Retina (tissue), 1 donor: ENCODE results near the gene SNX24.

Experiments used
- DNase-seq: peaks from one replicate; pipeline ENCODE4 v3.0.0-alpha.2; 2016

SNX24 gene

DNA sequence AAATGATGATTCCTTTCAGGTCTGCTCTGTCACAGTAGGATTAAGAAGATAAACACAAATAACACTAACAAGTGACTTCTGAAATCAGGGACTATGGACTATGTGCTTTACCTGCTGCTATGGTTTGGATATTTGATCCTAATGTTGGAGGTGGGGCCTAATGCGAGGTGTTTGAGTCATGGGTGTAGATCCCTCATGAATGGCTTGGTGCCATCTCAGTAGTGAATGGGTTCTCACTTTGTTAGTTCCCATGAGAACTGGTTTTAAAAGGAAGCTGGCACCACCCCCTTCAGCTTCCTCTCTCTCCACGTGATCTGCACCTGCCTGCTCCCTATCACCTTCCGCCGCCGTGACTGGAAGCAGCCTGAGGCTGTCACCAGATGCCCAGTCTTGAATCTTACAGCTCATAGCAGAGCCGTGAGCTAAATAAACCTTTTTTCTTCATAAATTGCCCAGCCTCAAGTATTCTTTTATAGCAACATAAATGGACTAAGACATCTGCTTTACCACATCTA lies 187.8 kb downstream of the SNX24 start:
- no peak for DNase-seq

DNA sequence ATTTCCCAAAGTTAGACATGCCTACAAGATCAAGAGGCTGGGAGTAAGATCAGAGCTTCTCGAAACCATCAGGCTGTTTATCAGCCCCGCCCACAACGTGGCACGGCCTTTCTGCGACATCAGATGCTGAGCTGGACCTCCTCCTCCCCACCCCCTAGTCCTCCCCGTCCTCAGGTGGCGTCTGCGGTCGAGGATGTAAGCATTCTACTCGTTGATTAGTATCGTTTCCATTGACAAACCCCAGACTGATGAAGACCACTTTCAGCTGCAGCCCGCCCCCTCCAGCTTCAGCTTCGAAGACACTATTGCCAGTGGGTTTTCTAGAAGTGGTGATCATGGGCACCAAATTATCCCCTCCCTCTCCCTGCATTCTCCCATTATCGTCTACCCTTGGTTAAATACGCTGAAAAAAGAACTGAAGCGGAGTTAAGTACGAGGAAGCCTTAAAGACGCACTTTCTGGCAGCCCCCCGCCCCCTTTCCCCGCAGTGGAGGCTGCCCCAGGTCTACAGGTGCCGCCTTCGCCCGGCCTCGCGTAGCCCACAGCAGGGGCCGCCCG lies 190.0 kb downstream of the SNX24 start:
- DNase-seq: peak; percentile 35

DNA sequence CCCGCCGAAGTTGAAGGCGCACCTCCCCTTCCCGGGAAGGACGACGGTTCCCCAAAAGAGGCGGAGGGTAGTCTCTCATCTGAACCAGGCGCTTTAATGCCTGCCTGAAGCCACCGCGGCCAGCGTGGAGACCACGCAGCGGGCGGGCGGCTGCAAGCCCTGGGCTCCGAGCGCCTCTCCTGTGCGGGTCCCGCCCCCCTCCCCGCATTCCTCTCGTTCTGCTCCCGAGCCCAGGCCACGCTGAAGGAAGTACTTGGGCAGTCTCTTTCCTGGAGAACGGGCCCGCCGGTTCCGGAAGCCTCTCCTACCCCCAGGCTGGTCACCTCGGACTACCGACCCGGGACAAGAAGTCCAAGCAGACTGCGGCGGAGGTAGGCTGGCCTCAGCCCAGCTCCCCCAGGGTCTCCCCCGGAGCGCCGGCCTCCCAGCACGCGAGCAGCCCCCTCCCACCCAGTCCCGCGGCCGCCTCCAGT lies 190.5 kb downstream of the SNX24 start:
- peak; percentile 78 for DNase-seq

DNA sequence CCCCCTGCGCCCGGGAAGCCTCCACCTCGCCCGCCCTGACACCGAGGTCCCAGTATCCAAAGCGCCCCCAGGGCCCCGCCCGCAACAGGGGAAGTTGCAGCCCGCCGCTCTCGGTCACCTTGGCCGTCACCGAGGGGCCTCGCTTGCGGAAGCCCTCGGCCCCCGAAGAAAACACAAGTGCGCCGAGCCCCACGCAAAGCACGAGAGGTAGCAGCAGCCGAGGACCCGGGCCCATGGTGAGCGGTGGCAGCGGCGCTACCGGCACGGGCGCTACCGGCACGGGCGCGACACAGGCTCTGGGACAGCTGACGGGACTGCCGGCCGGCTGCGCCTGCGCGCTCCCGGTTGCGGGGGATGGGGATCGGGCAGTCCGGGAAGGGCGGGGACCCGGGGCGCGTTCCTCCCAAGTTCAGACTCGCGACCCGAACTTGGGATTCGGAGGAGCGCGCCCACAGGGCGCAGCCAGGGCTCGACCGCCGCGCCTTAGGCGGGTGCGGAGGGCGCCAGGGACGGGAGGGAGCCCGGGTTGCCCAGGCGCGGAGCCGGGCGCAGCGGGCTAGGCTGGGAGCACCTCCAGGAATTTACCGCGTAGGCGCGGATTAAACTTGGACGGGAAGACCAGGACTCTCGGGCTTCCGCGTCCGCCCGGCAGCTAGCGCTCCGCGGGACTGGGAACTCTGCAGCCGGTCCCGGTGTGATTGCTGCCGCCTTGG lies 191.1 kb downstream of the SNX24 start, which contains the start of gene PPIC:
TSS of gene PPIC (minus strand) at position 335 of the 713 bp plus-strand sequence. CDS start at position 235, 100 bp downstream.
- DNase-seq: peak; percentile 87

DNA sequence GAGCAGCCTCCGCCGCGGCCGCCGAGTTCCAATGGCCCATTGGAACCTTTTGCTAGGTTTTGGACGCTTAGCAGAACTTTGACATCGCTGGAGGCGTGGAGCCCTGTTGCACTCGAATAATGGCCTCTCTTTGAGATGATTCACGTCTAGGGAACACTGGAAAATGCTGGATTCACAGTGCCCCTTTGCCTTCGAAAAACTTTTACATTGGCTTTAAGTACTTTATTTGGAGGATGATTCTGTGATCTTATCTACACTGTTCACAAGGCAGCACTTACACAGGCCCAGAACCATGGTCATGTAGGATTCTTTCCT lies 191.6 kb downstream of the SNX24 start:
- DNase-seq: no peak

DNA sequence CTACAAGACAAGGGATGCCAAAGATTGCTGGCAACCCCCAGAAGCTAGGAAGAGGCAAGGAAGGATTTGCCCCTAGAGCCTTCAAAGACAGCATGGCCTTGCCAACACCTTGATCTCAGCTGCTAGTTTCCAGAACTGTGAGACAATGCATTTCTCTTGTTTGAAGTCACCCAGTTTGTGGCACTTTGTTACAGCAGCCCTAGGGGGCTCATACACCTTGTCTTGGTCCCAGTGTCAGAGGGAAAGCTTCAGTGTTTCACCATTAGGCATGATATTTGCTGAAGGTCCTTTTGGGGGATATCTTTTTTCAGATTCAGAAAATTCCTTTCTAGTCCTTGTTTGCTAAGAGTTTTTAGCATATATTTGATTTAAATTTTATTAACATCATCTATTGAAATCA lies 194.3 kb downstream of the SNX24 start:
- DNase-seq: no peak

DNA sequence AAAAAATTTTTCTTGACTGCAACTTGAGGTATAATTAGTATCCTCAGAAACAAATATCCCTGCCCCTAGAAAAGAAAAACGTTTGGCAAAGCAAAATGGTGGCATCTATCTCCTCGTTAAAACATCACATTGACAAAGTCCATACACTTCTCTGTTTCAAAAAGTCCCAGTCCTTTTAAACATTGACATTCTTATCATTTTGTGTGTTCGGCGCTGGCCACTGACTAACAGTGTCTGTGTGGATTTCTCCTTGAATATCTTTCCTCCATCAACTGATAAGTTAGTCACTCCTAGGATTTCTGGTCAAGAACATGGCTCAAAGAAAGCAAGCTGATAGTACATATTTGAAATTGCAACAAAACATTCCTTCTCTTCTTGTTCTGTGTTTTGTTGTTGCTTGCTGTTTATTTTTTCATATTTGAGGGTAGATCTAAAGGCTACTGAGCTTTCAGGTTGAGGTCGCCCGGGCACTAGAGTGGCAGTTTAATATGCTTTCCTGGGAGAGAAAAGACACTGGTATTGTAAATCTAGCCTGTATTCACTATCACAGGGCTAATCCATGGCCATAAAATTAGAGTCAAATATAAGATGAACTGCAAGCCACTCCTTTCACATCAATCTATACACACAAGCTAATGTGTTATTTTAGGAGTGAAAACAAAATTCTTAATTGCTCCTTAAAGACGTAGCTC lies 199.7 kb downstream of the SNX24 start:
- DNase-seq: no peak

DNA sequence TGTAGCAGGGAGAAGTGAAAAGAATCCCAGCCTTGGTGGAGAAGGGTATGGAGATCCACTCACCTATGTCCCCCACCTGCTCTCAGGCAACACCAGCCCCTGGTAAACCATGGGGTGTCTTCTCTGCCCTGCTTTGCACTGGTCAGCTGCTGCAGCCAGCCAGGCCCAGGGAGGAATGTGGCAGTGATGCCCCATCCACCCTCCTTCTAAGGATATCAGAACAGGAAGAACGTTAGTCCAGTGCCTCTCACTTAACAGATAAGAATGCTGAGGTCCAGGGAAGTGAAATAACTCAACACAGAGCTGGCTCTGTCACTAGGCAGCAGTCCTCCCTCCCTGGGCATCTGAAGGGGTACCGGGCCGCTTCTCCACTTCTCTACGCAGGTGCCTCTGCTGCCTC lies 200.8 kb downstream of the SNX24 start:
- no peak for DNase-seq

DNA sequence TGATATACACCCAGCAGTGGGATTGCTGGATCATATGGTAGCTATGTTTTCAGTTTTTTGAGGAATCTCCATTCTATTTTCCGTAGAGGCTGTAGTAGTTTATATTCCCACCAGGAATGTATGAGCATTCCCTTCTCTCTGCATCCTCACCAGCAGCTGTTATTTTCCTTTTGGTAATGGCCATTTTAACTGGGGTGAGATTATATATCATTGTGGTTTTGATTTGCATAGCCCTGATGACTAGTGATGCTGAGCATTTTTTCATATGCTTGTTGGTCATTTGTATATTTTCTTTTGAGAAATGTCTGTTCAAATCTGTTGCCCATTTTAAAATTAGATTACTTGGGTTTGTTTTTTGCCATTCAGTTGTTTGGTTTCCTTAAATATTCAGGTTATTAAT lies 202.3 kb downstream of the SNX24 start:
- DNase-seq: no peak

DNA sequence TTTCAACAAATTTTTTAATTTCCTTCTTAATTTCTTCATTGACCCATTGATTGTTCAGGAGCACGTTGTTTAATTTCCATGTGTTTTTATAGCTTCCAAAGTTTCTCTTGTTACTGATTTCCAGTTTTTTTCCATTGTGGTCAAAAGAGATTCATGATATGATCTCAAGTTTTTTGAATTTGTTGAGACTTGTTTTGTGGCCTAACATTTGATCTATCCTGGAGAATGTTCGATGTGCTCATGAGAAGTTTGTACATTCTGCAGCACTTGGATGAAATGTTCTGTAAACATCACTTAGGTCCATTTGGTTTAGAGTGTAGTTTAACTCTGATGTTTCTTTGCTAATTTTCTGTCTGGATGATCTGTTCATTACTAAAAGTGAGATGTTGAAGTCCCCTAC lies 205.8 kb downstream of the SNX24 start:
- no peak for DNase-seq
